Thoracic aorta (tissue), 2 donors: ENCODE results near the gene MACIR. TPM values are rescaled to one million over a fixed set of nuclear protein-coding genes. Genes with fewer than 3 reads are reported as not detected.

Experiments used
- ATAC-seq: fragments of 150-250 bp; one replicate; pipeline ENCODE4 v1.8.0; 2017; ENCODE audit warnings: low read depth; ENCODE audit not compliant: insufficient number of reproducible peaks, low FRiP score
- DNase-seq: peaks from one replicate; pipeline ENCODE4 v3.0.0-alpha.2; 2020; ENCODE audit warnings: low spot score
- H3K27ac ChIP-seq, 2 donors: fragments of 200-600 bp; sonication (generic); 1 replicate in 1 of 2; 2 replicates in 1 of 2; pipeline ENCODE4 v1.5.1; 2016; ENCODE audit warnings: mild to moderate bottlenecking in 2 of 2, moderate library complexity in 2 of 2
- H3K27me3 ChIP-seq: fragments of 200-600 bp; sonication (generic); replicated peaks from 2 replicates; pipeline ENCODE4 v1.6.0; 2016; ENCODE audit warnings: mild to moderate bottlenecking; ENCODE audit not compliant: insufficient read depth
- H3K36me3 ChIP-seq: fragments of 200-600 bp; sonication (generic); one replicate; pipeline ENCODE4 v1.5.1; 2016
- H3K4me1 ChIP-seq, 2 donors: fragments of 200-600 bp; sonication (generic); 1 replicate in 1 of 2; 2 replicates in 1 of 2; pipeline versions ENCODE4 v1.5.1 to v1.6.0; 2016; ENCODE audit warnings: low read depth in 2 of 2, mild to moderate bottlenecking in 1 of 2; ENCODE audit not compliant: control insufficient read depth in 1 of 2
- H3K4me3 ChIP-seq: fragments of 200-600 bp; sonication (generic); 2 replicates; pipeline ENCODE4 v1.5.1; 2016; ENCODE audit warnings: mild to moderate bottlenecking
- H3K9me3 ChIP-seq: fragments of 200-600 bp; sonication (generic); 2 replicates; pipeline ENCODE4 v1.5.1; 2016
- total RNA-seq, 2 donors: library from RNA; depleted of rRNA; stranded (reverse); fragments of >200 nt; gene quantifications; one replicate each; pipeline versions ENCODE4 v1.1.0 to v1.2.3, GENCODE V29; 2016
- TF ChIP-seq, protein P1 (sequence below): fragments of 200-600 bp; sonication (generic); IDR thresholded peaks from one replicate; pipeline ENCODE4 v1.5.1; 2019; ENCODE audit warnings: antibody characterized with exemption

MACIR gene
- total RNA-seq, 2 donors from 2014 or later: 4.7 to 8.3 TPM

DNA sequence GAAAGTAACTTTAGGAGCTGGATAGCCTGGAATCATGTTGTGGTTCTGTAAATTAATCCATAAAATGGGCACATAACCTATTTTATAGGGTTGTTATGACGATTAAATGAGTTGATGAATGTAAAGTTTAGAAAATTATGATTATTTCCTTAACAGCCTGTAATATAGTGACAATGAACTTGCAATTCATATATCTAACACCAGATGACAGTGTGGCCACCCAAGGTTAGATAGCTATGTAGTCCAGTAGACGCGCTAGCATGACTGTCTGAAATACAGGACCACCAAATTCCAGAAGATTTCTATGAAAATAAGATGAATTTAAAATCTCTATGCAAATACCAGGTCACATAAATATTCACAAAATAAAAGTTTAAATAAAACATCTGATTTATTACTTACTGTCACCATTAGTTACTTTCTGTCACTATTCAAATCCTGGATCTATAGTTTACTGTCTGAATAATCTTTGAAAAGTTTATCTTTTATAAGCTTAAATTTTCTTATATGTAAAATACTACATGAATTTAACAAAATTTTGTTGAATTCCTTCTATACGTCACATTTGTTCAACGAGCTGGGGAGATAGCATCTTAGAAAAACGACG, 26.1 kb upstream of the MACIR start:
- ATAC-seq (no peak), DNase-seq (no peak)
- H3K36me3 ChIP-seq: no peaks in the 10 kb centered on the region
- TF ChIP-seq, protein P1, sequence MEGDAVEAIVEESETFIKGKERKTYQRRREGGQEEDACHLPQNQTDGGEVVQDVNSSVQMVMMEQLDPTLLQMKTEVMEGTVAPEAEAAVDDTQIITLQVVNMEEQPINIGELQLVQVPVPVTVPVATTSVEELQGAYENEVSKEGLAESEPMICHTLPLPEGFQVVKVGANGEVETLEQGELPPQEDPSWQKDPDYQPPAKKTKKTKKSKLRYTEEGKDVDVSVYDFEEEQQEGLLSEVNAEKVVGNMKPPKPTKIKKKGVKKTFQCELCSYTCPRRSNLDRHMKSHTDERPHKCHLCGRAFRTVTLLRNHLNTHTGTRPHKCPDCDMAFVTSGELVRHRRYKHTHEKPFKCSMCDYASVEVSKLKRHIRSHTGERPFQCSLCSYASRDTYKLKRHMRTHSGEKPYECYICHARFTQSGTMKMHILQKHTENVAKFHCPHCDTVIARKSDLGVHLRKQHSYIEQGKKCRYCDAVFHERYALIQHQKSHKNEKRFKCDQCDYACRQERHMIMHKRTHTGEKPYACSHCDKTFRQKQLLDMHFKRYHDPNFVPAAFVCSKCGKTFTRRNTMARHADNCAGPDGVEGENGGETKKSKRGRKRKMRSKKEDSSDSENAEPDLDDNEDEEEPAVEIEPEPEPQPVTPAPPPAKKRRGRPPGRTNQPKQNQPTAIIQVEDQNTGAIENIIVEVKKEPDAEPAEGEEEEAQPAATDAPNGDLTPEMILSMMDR: peak; percentile 84
- no peak overlapping the region for H3K4me3 ChIP-seq
- no peaks in the 10 kb centered on the region for H3K27me3 ChIP-seq
- no peaks in the 10 kb centered on the region for H3K9me3 ChIP-seq
- no peak overlapping the region for H3K27ac ChIP-seq
- H3K4me1 ChIP-seq: peaks cover 0 to 14% of the 10 kb centered on the region in 2 donors

DNA sequence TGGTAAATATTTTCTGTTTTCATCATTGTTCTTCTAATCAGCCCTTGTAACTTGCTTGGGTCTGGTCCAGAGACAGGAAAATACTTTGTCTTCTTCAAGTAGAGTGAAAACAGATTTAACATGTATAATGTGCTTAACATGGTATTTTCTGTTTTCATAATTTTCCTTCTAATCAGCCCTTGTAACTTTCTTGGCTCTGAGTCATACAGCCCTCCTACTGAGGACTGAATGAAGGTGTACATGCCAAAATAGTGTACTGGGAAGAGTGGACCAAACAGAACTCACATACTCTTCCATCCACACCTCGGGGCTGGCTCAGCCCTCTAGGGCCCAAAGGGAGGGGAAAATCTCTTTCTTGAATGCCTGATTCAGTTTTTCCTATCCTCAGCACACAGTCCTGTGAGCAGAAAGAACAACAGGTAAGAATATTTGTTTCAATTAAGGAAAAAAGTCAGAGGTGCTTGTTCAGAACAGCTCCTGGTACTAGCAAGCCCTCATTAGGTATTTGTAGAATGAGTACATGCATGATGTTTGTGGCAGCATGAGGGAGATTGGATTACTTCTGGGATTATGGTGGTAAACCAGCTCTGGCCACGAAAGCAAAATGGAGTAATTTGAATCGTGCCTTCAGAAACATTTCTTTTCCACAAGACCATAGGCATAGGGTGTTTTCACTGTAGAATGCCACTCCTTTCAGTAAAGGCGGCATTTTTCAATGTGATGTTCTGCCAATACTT, 24.2 kb upstream of the MACIR start:
- H3K27ac ChIP-seq: peak overlapping the region in 1 of 2 donors; percentile 36
- ATAC-seq: no peak
- H3K4me3 ChIP-seq: no peak overlapping the region
- no peaks in the 10 kb centered on the region for H3K36me3 ChIP-seq
- H3K27me3 ChIP-seq: no peaks in the 10 kb centered on the region
- TF ChIP-seq, protein P1: no peak
- no peak for DNase-seq
- no peaks in the 10 kb centered on the region for H3K9me3 ChIP-seq
- H3K4me1 ChIP-seq: peaks cover 0 to 14% of the 10 kb centered on the region in 2 donors

DNA sequence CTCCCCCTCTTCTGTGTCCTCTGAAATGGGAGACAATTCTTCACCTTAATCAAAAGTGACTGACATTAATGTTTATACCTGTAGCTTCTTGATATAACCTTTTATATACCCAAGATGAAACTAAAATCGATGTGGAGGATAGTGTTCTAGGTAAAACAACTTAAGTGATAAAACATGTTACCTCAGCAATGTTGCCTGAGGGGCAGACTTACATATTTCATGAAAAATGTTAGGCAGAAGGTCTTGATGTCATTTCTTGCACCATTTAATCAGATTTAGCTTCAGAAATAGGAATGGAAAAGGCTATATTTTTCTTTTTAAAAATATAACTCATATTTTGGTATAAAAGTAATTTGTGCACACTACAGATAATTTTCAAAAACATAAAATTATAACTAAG, 22.7 kb upstream of the MACIR start:
- ATAC-seq (no peak), DNase-seq (no peak)
- H3K27me3 ChIP-seq: no peaks in the 10 kb centered on the region
- TF ChIP-seq, protein P1: no peak
- no peaks in the 10 kb centered on the region for H3K9me3 ChIP-seq
- H3K4me1 ChIP-seq: peaks cover 0 to 14% of the 10 kb centered on the region in 2 donors
- H3K27ac ChIP-seq: no peak overlapping the region
- no peaks in the 10 kb centered on the region for H3K36me3 ChIP-seq
- no peak overlapping the region for H3K4me3 ChIP-seq

DNA sequence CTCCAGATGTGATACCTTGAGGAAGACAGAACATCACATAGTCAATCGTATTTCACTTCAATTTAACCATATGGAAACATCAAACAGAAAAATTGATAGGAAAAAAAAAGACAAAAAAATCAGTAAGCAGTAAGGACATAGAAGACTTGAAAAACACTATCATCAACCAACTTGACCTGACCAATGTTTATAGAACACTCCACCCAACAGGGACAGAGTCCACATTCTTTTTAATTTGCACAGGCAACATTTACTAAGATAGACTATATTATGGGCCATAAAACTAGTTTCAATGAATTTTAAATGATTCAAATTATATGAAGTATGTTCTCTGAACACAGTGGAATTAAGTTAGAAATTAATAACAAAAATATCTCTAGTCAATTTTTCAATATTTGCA, 20.8 kb upstream of the MACIR start:
- DNase-seq (no peak), ATAC-seq (no peak)
- H3K27me3 ChIP-seq: no peaks in the 10 kb centered on the region
- no peaks in the 10 kb centered on the region for H3K36me3 ChIP-seq
- no peaks in the 10 kb centered on the region for H3K9me3 ChIP-seq
- no peak overlapping the region for H3K4me3 ChIP-seq
- no peak overlapping the region for H3K27ac ChIP-seq
- TF ChIP-seq, protein P1: no peak
- peaks cover 0 to 14% of the 10 kb centered on the region in 2 donors for H3K4me1 ChIP-seq

DNA sequence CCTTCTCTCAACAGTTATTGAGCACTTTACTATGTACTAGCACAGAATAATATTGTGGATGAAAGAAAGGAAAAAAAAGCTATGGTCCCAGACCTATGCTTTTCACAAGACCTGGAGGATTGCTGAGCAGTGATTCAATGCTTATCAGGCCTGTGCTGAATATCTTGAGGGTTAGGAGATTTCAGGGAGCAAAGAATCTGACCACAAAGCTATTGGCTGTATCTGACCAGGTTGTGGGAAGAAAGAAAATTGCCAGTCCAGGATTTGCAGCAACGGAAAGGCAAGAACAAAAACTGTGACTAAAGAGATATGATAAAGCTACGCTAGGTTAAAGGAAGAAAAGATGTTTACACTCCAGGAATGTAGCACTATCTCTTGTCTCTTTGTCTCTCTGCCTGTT, 14.9 kb upstream of the MACIR start:
- ATAC-seq (no peak), DNase-seq (no peak)
- no peaks in the 10 kb centered on the region for H3K9me3 ChIP-seq
- no peaks in the 10 kb centered on the region for H3K36me3 ChIP-seq
- H3K27ac ChIP-seq: no peak overlapping the region
- no peak overlapping the region for H3K4me3 ChIP-seq
- no peaks in the 10 kb centered on the region for H3K4me1 ChIP-seq
- H3K27me3 ChIP-seq: no peaks in the 10 kb centered on the region
- TF ChIP-seq, protein P1: no peak
